ENCODE data around the gene FERMT2.

Gene FERMT2

DNA sequence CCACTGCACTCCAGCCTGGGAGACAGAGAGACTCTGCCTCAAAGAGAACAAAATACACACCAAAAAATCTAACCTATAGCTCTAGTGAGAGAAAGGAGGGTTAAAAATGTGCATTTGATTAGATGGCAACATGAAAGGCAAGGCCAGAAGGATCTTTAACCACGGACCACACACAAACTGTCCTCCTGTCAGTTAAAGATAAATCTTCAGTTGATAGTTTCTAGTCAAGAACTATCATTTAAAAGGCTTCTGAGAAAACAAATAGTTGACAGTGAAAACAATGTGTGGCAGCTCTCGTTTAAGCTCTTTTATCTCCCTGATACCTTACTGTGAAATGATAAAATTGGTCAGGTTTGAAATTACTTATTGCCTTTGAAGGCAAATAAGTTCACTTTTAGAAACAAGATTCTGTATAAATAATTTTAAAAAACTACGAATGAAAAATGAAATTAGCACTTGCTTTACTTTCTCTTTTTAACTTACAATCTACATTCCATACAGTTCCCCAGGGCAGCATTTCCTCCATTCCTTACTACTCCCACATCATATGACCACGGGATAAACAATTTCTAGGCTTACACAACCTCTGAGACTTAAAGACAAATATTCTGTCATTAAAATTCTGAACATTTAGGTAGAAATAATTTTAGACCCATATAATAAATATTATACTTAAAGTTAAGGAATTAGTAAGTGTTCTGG, 88.1 kb downstream of the FERMT2 start:
- no peak for DNase-seq

DNA sequence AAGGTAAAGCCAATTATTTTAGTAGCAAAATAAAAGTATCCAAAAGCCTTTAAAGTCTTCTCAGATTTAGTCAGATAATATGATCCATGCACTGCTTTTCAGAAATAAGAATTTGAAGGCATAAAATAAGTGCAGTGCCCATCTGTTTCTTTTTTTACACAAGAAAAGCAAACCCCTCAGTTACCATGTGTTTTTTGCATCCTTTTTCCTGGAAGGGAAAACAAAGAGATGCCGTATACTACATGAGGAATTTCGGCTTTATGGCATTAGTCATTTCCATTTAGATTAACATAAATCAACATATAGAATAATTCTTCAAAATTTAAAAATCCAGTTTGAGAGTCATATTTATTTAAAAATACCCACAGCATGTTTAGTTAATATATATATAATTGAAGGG, 89.4 kb downstream of the FERMT2 start:
- no peak for DNase-seq

DNA sequence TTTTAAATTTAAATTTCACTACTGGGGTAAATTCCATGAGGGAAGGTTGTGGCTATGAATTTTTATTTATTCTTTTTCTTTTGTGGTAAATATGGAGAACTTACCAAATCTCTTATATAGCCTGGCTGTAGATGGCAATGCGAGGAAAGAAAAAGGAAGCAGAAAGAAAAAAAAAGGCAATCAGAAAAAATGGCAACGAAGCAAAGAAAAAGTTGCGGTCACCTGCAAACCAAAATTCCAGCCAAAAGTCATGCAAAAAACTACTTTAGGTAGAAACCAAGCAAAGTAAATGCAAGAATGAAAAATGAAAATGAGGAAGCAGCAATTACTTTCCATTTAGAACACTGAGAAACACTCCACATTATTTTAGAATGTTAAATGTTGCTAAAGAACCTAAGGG, 89.9 kb downstream of the FERMT2 start:
- DNase-seq = no peak

DNA sequence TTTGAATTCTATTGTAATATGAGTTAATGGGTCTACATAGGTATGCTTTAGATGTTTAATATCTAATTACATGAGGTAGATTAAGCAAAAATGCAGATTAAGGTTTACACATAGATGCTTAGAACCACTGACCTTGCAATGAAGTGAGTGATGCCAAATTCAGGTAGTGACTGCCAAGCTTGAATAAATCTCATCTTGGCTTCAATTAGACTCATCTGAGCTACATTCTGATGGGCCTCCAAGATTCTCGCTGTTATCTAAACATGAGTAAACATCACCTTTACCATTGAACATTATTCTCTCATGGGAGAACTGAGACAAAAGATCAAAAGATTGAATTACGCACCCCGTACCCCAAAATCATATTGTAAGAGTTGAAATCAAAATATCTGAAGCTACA, 90.6 kb downstream of the FERMT2 start:
- no peak for DNase-seq

DNA sequence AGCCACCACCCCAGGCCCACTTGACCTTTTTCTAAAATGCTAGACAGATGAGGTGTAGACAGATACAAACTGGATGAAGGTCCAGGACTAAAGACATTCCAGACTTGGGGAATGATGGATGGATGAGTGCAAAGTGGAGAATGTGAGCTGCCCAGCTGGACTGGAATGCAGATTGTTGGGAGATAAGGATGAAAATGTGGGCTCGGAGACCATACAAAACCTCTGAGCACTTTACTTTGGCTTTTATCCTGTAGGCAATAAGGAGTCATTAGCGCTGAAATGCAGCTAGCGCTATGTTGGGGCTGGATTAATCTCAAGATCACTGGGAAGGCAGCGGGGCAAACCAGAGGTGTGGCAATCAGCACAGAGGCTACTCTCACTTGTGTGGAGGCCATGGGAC, 94.7 kb downstream of the FERMT2 start:
- no peak for DNase-seq

DNA sequence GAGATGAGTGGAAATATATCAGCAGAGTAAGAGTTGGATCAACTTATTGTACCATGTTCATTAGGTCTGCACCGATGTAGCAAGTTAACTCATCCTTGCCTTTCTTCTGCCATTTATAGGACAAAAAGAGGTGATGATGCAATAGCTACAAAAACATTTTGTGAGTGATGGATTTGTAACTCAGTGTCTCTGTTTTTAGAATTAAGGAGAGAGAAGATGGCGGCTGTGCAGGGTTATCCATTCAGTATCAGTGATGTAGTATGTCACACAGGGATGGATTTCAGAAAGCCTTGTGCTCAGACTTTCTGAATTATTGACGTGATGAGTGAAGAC, 97.4 kb downstream of the FERMT2 start:
- DNase-seq = no peak

DNA sequence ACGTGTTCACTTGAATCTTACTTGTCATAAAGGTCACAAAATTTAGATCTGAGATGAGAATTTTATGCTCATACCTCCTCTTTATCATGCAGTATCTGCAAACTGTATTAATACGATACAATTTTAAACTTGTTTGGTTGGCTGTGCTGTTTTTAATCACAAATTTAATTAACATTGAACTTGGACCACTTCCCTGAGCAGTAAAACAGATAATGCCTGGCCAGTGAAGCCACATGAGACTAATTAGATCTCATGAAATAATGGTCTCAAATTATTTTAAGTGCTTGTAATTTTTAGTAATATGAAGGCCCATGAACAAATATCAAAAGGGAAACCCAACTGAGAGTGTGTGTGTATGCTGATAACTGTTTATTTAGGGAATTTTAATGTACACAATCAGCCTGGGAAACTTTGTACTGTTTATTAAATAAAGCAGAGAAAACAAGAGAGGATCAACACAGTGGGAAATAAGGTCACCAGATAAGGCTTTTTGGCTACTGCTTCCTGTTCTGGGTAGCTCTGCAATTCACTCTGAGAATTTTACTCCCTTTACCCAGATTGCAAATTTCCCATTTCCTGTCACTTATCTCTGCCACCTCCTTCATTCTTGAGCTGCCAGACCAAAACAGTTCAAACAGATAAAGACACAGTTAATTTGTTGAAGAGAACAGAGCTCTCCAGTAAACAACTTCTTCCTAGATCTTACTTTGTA, 97.9 kb downstream of the FERMT2 start:
- no peak for DNase-seq

DNA sequence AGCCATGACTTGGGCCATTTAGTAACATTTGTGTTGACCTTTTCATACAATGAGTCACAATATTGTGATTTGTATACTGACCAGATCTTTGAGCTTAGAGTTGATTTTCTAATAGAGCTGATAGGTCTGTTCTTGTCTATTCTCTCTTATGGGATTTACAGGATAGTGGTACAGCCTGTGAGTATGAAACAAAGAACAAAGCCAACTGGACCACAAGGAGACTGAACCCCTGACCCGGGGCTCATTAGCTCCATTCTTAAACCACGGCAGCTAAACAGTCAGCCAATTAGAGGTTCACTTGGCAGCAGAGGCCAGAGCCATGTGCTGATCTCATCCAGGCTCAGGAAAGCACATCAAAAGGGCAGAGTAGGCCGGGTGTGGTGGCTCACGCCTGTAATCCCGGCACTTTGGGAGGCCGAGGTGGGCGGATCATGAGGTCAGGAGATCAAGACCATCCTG, 100.4 kb downstream of the FERMT2 start:
- DNase-seq = no peak

DNA sequence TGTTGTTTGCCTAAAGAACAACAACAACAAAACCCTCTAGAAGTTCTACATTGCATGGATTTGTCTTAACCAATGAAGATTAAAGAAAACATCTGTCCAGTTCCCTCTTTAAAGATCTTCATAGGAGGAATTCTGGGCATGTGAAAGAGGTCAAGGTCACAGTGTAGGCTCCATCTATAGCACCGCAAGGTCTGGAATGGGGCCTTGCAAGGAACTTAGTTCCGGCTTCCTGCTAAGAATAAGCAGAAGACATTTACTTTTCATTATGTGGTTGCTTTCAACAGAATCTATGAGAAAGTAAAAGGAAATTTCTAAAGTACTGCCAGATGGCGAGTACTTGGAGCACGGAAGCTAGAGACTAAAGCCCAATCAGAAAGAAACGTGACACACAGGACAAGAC, 102.2 kb downstream of the FERMT2 start:
- no peak for DNase-seq

DNA sequence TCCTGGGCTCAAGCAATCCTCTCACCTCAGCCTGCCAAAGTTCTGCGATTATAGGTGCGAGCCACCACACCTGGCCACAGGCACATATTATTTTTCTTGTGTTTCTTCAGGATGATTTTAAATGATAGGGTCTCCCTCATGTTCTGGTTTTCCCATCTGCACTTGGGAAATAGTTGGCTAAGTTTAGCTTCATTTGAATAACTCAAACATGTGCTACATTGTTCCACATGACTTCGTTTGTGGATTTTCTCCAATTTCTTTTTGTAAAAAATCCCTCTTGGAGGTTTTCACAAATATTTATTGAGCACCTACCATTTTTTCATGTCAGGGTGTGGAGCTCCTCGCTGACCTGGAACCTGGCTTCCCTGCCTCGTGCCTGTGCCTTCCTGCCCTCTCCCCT, 104.3 kb downstream of the FERMT2 start:
- DNase-seq = no peak

DNA sequence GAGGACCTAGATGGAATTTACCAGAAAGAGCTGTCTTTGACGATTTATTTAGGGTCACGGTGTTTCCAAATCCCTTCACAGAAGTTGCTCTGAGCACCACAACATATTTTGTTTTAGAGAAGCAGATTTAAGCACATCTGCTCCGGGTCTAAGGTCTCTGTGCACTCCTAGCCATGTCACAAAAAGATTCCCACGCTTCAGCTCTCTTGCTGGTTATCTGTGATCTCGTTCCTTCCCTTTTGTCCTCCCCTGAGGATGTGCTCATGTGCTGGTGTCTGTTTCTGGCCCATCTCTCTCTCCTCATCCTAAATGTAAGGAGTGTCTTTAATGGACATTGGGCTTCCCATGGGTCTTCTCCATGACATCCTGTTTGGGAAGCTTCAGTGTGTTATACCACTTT, 105.8 kb downstream of the FERMT2 start:
- no peak for DNase-seq

DNA sequence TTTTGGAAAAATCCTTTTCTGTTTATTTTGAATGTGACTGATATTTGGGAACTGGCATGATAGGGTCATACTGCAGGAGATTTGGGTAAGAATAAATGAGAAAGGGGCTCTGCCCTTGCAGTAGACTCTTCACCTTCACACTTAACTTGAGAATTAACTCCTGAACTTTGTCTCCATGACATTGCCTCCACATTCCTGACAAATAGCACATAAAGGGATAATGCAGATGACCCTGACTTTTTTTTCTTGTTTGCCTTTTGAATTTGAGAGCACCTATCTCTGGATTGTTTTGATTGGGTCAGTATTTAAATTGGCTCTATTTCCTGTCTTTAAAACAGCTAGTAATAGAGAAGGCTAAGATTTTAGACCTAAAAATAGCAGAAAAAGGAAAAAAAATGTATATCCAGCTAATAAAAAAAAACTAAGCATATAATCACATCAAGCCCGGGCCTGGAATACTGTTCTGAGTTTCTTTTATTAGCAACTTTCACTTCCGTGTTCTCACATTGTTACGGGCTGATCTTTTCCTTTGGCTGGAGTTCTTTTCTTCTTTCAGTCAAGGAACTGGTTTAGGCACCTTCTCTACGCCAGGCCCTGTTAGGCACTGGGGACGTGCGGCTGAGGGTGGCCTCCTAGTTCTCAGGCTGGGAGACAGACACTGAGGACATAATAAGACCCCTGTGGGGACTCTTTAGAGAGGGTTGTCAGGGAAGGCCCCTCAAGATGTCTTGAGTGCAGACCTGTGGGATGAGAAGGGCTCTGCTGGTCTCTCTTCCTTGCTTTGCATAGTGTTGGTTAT, 106.4 kb downstream of the FERMT2 start:
- DNase-seq = no peak

DNA sequence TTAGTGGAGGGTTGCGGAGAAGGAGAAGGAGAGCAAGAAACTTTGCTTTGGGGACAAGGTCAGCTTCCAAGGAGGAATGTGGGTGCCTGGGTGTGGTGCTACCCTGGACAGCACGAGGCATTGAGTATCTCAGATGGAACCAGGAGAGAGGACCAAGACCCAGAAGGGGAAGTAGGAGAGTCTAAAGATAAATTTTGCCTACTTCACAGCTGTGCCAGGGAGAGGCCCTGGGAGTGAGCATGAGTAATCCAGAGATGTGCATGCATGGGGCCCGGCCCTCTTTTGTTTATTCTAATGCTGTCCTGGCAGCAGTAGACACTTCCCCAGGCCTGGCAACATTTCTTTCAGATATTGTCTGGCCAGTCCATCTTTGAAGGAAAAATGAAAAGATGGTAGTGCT, 110.0 kb downstream of the FERMT2 start:
- DNase-seq = no peak

DNA sequence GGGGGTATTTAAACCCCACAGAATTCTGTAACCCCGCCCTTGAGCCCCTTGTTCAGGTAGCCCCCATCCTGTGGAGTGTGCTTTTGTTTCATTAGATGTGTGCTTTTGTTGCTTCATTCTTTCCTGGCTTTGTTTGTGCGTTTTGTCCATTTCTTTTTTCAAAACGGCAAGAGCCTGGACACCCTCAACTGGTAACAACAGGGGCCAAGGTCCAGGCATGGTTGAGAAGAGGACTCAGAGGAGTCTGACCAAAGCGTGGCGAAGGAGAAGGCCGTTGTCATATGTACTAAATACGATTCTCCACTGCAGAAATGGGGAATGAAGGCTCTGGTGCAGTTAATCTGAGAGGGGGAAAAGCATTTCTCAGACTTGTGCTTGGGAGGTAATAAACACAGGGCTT, 113.4 kb downstream of the FERMT2 start:
- DNase-seq = no peak

DNA sequence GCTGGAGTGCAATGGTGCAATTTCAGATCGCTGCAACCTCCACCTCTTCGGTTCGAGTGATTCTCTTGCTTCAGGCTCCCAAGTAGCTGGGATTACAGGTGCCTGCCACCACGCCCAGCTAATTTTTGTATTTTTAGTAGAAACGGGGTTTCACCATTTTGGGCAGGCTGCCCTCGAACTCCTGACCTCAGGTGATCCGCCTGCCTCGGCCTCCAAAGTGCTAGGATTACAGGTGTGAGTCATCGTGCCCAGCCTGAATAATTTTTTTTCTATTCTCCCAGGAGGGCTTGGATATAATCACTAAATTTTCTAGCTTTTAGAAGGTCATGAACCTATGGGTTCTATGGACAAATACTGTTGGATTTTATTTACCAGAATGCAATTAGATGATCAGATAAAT, 114.8 kb downstream of the FERMT2 start:
- DNase-seq = no peak

DNA sequence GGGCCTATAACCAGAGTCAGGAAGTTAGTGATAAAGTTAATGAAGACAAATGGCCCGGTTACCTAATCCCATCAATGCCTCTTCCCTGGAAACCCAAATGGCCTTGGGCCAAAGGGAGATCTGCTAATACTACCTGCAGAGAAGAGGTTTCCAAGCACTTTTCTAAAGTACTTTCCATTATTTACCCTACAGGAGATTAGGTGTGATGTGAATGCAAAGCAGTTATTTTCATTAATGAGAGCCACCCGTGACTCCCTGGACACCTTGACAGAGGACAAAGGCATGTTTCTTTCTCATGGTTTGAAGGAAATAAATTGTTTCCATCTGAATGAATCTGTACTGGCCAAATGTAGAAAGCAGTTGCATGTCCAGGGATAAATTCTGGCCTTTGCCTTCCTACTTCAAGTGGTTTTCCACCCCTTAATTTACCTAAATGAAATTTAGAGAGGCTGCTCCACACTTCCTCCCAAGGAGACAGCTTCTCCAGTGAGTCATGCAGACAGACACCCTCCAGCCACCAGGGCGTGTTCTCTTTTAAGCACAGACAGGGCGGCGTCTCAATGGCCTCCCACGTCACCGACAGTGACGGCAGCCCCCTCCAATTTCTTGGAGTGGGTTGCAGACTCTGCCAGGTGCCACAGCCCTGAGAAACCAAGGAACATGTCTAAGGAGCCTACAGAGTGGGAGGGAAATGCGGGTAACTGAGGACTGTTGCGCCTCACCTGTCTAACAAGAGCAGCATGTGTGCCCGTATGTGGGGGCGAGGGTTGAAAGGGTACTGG, 115.5 kb downstream of the FERMT2 start:
- no peak for DNase-seq

DNA sequence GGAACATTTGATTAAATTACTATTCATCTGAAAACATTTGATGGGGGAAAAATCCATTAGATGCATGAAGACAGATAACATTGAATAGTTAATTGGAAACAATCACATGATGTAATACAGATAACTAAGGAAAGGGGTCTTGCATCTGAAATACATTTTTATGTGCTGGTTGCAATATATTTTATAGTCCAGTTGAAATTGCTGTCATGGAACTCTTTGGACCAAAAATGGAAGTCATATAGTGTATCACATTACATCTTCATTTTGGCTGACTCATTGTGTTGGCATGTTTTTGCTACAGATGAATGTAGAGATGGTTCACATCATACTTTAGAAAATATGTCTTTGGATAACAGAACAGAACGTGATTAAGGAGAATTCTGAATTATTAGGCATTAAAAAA, 116.4 kb downstream of the FERMT2 start:
- no peak for DNase-seq

DNA sequence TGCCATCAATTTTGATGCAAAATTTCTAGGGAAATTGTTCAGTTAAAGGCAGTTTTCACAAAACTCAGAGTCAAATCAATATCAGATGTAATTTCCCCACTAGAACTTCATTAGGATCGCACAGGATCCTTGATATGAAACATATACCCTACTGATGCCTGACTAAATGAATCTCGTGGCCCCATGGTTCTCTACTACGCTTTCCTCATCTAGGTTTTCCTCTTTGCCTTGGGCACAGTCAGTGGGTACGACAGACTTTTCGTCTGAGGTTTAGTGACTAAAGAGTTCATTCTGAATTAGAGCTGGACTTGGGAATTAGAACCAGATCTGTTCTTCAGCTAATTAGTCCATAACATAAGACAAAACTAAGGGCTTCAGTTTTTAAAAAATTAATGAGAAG, 117.0 kb downstream of the FERMT2 start:
- no peak for DNase-seq

DNA sequence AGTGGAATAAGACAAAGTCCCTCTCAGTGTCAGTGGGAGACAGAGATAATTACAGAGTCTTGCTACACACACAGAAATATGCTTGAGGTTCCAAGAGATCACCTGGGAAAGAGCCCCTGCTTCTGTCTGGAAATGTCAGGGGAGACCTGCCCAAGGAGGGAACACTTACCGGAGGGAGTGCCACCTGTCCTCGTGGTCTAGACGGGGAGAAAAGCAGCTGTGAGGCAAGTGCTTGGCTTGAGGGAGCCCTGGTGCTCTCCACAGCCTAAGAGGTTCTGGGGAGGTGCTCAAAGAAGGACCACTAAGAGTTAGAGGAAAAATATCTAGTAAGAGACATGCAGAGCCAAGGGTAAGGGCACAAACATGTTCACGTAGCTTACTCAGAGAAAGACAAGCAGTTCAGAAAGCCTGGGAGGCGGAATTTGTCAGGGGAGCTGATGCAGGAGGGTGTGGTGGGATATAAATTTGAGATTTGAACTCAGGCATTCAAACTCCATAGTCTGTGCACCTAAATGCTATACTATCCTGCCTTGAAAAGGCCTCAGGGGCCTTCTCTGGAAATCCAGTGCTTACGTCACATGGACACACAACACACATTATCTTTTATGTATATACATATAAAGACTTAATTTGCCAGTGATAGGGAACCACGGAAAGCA, 121.2 kb downstream of the FERMT2 start:
- no peak for DNase-seq

DNA sequence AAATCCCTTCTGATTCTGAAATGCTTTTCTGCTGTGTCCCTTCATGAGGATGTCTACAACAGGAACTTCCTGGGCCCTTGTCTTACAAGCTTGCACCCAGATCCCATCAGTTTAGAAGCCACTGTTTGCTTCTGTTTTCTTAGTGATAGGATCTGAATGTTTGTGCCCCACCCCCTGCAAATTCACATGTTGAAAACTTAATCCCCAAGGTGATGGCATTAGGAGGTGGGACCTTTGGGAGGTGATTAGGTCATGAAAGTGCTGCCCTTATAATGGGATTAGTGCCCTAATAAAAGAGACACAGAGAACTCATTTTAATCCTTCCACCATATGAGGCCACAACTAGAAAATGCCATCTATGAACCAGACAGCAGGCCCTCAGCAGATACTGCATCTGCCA, 123.4 kb downstream of the FERMT2 start:
- no peak for DNase-seq

DNA sequence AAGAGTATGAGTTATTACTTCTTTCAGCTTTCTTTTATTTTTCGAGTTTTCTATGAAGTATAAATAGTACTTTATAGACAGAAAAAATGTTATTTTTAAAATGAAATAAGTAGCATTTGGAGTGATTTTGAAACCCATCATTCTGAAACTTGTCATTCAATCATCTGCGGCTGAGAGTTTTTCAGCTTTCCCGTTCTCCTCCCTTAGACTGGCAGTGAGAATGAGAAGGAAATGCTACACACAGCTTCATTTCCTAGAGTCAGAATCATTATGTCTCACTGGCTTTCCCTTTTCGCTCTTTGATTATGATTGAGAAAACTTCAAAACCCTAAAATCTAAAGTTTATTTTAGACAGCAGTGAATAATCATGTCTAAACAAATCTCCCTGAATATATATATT, 125.8 kb downstream of the FERMT2 start:
- DNase-seq = no peak

DNA sequence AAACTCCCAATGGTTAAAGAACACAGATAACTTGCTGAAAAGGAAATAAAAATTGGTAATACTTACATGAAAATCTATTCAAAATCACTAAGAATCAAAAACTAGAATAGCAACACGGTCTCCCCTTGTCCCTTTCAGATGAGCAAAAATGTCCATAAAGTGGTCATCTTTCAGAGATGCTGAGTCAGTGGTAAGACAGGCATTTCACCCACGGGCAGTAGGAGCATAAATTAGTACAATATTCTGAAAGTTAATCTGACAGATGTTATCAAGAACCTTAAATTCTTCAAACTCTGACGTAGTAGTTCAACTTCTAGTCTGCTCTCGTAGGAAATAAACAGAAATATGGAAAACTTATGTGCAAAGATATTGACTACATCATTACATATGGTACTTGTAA, 126.4 kb downstream of the FERMT2 start:
- DNase-seq = no peak

DNA sequence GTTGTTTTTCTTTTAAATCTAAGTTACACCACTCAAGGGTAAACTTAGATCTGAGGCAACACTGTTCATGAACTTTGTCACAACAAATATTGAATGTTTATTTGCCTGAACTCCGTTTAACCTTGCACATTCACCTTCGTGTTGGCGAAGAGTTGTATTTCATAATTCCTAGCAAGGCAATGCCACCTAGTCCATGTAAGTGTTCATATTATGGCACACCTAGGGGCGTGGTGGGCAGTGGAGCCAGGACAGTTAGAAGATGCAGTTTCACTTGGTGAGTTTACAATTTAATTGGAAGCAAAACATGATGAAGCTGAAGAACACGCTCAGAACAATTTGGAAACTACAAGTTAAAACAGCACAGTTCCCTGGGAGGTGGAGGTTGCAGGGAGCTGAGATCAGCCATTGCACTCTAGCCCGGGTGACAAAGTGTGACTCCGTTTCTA, 129.0 kb downstream of the FERMT2 start:
- no peak for DNase-seq

Data from activated CD4-positive, alpha-beta T cell treated with anti-CD3 and anti-CD28 coated beads for 4 hours (primary cell).